Activated CD4-positive, alpha-beta T cell treated with anti-CD3 and anti-CD28 coated beads for 24 hours (primary cell): ENCODE results near the gene MXRA7.
"Not testable (repeated sequence)": the region's sequence is repeated elsewhere in the genome, so short reads cannot be mapped to it uniquely, and the experiment has no call there.

Source experiments
- DNase-seq, 2 donors: peaks; one replicate each; pipeline ENCODE4 v3.0.0-alpha.2; 2020; ENCODE audit warnings: low read depth in 2 of 2

Gene MXRA7, protein sequence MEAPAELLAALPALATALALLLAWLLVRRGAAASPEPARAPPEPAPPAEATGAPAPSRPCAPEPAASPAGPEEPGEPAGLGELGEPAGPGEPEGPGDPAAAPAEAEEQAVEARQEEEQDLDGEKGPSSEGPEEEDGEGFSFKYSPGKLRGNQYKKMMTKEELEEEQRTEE

GRCh38 chr17:76710863-76711611, at the start of gene MXRA7:
MXRA7 (minus strand) TSS chr17:76710965; CDS start chr17:76710946, 19 bp downstream.
- no peak for DNase-seq

DNA sequence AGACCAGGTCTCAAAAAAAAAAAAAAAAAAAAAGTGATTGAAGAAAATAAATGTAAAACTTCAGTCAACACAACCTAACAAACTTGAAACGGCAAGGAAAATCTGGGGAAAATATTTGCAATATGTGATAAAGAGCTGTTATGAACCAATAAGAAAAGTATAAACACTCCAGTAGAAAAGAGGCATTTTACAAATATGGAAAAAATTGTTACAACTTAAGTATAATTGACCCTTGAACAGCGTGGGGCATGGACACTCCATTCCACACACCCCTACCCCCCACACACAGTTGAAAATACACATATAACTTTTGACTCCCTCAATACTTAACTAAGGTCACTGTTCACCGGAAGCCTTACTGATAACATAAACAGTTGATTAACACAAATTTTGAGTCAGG, 47.8 kb upstream of the MXRA7 start:
- no peak for DNase-seq

GRCh38 chr17:76757256-76757655, 46.5 kb upstream of the MXRA7 start:
- no peak for DNase-seq

DNA sequence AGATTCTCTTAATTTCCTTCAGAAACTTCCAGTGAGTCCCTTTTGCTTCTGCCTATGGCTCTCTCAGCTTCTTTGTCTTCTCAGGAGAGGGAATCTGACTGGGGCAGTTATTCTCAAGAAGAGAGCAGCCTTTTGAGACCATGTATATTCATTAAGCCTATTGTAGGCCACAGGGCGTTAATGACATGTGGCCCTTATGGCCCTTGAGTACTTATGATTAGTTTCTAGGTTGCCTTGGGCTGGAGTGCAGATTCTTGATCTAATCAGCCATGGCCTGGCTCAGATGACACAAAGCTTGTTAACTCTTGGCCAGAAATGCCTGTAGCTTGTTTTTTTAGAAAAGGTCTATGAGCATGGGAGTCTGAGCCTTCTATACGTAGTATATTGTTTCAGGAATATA, 44.5 kb upstream of the MXRA7 start:
- DNase-seq = no peak

DNA sequence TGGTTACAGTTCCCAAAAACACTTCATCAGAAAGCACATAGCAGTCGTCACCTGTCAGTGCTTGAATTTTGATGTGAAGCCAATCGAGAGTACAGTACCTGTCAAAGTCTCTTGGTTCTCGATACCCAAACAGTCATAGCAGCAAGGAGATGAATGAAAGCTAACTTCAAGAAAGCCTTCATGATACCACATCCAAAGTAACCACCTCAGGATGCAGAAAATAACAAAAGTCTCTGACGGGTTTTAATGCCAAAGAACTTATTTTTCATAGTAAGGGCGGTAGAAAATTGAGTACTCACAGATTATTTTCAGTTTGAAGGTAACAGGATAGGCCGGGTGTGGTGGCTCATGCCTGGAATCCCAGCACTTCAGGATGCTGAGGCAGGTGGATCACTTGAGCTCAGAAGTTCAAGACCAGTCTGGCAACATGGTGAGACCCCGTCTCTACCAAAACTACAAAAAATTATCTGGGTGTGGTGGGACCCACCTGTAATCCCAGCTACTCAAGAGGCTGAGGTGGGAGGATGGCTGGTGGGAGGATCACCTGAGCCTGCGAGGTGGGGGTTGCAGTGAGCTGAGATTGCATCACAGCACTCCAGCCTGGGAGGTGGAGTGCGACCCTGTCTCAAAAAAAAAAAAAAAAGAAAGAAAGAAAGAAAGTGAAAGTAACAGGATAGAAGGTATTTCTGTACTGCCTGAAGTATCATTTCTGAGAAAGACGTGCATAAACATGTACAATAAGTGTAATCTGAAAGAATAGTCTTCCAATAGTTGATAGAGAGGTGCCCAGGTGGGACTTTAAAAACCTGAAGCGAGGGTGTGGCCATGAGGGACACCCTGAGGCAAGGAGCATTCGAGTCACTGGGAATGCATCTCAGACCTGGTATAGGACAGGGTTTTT, 42.5 kb upstream of the MXRA7 start:
- DNase-seq = no peak

GRCh38 chr17:76752006-76752405, 41.2 kb upstream of the MXRA7 start:
- DNase-seq = no peak

GRCh38 chr17:76751416-76751993, 40.7 kb upstream of the MXRA7 start:
- DNase-seq = no peak

DNA sequence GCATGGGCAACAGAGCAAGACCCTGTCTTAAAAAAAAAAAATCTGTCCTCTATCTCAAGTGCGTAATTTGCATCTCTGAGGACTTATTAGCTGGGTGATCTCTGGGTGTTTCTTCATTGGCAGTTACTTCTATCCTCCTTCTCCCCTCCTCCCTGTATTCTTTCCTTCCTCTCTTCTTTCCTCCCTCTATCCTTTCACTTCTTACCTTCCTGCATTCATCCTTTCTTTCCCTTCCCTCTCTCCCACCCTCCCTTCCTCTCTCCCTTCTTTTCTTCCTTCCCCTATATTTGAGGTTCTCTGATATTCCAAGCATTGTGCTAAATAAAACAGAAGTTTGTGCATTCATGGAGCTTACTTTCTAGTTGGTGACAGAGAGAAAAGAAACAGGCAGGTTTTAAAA, 37.9 kb upstream of the MXRA7 start:
- no peak for DNase-seq

DNA sequence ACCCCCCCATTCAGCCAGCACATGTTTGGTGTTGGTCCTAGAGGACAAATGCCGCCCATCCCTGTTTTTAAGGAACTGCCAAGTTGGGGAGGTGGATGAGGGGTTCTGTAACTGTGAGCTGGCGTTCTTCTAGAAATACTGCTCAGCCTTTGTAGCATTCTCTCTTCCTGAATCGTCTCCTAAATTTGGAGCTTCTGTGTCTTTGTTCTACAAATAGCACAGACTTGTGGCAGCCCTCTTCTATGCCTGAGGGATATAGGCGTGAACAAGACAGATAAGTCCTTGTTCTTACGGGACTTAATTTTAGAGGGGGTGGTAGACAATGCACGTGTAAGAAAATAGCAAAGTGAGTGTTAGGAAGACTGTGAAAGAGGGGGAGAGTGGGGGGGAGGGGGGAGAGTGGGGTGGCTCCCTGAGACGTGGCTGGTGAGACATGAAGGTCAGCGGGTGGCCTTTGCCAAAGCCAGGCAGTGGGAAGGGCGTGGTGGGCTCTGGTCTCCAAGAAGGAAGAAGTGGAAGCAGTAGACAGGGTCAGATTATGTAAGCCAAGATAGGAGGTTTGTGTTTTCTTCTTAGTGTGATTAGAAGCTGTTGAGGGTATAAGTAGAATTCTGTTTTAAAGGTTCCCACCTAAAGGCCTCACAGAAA, 37.1 kb upstream of the MXRA7 start:
- no peak for DNase-seq

DNA sequence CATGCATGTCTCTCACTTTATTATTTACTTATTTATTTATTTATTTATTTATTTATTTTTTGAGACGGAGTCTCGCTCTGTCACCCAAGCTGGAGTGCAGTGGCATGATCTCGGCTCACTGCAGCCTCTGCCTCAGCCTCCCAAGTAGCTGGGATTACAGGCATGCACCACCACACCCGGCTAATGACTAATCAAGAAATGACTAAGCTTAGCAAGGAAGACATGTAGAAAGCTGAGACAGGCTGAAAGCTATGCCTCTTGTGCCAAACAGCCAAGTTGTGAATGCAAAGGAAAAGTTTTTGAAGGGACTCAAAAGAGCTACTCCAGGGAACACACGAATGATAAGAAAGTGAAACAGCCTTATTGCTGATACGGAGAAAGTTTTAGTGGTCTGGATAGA, 35.0 kb upstream of the MXRA7 start:
- DNase-seq = not testable (repeated sequence)

DNA sequence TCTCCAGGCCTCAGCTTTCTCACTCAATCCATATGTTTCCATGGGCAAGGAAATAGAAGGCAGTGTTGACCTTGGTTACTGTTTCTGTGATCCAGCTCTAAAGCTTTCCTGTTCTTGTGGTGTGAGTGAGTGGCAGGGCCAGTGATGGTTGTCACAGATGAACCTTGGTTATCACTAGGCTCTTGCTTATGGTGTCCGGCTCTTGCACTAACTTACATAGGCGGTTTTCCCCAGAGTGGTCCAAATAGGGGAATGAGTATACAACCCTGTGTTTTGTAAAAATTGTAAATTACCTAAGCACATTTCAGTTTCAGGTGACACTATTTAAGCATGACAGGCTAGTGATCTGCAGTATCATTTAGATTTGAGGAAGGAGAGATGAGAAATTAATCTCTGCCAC, 34.0 kb upstream of the MXRA7 start:
- DNase-seq = no peak

GRCh38 chr17:76742958-76743357, 32.2 kb upstream of the MXRA7 start:
- DNase-seq = no peak

- no peak for DNase-seq
Measured at GRCh38 chr17:76740329-76741118, 29.8 kb upstream of the MXRA7 start.

DNA sequence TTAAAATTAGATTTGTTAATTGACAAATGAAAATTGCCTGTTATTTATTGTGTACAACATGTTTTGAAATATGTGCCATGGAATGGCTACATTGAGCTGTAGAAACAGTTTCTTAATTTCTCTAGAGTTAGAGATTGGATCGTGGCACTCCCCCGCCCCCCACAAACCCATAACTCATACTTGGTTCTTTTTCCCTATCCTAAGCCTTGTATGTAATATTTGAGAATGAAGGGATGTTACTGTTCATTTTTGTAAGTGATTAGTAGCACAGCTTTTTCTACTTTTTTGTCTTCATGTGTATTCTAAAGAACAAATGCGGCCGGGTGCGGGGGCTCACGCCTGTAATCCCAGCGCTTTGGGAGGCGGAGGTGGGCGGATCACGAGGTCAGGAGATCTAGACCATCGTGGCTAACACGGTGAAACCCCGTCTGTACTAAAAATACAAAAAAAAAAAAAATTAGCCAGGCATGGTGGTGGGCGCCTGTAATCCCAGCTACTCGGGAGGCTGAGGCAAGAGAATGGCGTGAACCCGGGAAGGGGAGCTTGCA, 28.9 kb upstream of the MXRA7 start:
- not testable (repeated sequence) for DNase-seq

DNA sequence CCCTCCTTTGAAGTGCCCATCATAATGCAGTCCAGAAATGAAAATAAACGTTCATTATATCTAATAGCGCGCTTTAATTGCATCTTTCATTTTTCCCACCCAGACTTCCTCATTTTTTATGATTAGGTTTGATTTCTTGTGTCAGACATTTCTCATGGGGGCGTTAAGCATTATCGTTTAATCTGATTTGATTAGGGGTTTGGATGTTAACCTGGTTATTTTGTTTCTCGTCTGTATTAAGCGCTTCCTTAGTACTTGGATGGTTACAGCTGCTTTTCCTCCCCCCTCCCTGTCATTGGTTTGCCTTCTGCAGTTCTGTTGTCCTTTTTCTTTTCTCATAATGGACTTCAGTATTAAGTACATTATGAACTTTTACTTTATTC, 27.7 kb upstream of the MXRA7 start:
- no peak for DNase-seq

DNA sequence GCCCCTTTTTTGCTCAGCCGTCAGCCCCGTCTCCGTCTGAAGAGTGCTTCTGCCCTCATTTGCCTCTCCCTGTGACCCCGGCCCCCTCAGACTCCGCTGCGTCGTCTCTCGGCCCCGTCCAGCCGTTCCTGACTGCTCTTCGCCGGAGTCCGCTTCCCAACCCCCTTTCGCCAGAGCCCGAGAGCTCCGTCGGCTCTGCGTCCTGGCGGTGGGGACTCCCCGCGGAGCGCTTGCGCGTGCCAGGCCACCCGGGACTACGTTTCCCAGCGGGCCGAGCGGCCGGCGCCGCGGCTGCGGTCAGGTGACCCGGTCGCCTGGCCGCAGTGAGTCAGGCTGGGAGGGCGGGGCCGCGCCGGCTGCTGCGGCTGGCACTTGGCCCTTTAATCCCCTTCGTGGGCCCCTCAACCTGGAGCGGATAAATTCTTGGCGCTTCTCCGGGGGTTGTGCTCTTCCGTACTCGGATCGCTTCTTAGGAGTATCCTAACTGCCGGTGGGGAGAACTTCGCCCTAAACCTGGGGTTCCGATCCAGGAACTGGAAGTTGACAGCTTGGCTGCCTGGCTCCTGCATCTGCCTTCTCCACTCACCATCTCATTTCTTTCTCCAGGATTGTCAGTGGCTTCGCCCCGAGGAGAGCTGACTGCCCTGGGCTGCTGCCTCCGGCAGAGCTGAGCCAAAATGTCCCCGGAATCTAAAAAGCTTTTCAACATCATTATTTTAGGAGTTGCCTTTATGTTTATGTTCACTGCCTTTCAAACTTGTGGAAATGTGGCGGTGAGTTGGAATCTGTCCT, 27.1 kb upstream of the MXRA7 start, which contains the start of gene MFSD11:
TSS of gene MFSD11 (plus strand) at position 444 of the 792 bp plus-strand sequence. CDS start at position 678, 234 bp downstream.
- peak; percentile 82 to 83 for DNase-seq

- DNase-seq = peak; percentile 96 to 97
Measured at GRCh38 chr17:76737082-76737675, 26.4 kb upstream of the MXRA7 start, which contains the start of gene SRSF2. SRSF2 (minus strand) TSS chr17:76737331; CDS start chr17:76737160, 171 bp downstream.

DNA sequence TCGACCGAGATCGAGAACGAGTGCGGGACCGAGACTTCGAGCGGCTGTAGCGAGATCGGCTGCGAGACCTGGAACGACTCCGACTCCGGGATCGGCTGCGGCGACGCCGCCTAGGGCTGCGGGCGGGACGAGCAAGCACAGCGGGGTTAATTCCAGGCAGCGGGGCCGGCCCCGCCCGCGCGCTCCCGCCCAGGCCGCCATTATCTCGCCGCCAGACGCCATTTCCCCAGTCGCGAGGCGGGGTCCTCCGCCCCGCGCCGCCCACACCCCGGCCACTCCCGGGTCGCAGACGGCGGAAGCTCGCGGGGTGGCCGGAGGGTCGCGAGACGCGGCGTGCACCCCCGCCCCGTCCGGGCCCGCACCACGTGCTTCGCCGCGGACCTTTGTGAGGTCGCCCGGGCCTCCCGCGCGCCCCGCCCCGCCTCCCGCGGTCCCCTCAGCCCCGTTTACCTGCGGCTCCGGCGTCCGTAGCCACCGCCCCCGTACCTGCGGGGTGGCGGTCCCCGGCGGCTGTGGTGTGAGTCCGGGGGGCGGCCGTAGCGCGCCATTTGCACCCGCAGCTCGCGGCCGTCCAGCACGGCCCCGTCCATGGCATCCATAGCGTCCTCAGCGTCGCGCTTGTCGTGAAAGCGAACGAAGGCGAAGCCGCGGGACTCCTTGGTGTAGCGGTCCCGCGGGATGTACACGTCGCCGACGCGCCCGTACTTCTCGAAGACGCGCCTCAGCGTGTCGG, 25.8 kb upstream of the MXRA7 start:
- peak; percentile 43 to 48 for DNase-seq
